ENCODE measurements around the gene DDX5.
"Not testable (repeated sequence)": the region's sequence is repeated elsewhere in the genome, so short reads cannot be mapped to it uniquely, and the experiment has no call there.

The DDX5 gene

DNA sequence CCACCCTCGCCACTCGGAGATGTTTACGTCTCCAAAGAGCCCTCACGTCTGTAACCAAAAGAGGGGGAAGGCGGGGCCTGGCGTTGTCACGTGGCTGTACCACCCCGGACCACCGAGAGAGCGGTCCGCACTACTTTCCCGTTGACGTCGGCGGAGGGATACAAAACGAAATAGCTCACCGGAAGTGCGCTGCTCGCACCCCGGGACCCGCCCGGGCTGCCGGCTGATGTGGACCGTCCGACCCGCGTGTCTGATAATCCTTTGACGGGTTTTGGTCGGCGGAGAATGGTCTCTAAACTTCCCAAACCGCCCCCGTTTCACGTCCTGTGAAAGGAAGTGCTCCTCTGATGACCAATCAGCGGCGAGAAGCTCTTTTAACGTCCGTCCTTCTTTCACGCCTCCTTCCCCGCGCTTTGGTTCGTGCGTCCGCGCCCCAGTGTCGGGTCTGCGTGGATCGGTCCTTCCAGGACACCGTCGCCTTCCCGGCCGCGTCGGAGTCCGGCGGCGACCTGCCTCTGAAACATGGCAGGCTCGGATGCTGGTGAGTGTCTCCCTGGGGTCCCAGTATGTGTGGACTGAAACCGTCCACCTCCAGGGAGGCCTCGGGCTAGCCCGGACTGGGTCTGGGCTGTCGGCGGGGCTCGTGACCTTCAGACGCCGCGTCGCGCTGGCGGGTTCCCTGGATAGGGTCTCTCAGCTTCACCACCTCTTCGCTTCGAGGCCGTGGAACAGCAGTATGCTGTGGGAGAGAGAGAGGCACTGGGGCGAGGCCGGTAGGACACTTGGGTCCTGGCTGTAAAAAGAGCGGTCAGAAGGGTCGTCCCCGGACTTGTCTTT is 705 bp upstream of the DDX5 start, which contains the start of gene CEP95:
Gene CEP95, plus strand, starts transcription at position 402 of the 837 bp plus-strand sequence. Its CDS starts 121 bp downstream, at position 523.
- DNase-seq = peak; percentile 99

- peak; percentile 45 for DNase-seq
Measured at GRCh38 chr17:64505340-64506200, 519 bp downstream of the DDX5 start.

GRCh38 chr17:64504769-64505339 is 1.2 kb downstream of the DDX5 start:
- DNase-seq = no peak

DNA sequence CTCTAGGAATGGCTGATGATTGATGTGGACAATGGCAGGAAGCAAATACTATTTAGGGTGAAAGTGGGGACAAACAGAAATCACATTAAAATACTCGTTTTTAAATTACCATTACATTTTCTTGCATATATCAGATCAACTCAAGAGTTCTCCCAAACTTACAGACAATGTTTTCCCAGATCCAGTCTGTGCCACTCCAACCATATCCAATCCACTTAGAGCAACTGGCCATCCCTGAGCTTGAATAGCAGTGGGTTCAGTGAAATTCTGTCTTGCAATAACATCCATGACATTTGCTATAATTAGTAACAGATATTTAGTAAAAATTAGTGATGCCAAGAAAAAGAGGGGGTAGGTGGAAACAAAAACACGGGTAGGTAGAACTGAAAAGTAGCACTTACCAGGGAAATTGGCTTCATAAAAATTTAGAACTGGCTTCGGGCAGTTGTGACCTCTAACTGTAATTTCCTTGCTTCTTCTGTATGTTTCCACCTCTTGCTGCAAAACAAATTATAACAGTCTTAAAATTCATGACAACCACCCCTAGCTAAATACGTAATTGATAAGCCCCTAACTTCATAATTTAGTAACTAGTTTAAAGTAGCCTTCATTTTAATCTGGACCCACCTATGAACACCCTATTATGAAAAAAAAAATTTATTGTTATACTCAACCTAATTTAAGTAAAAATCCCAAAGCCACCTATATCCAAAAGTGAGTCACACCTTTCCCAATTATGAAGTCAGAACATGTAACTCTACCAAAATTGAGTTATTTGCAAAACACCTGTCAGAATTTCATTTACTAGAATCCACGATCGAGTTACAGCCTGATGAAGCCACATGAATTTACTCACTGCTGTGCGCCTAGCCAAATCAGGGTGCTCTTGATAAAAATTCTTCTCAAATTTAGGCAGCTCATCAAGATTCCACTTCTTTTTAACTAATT is 2.0 kb downstream of the DDX5 start:
- no peak for DNase-seq

DNA sequence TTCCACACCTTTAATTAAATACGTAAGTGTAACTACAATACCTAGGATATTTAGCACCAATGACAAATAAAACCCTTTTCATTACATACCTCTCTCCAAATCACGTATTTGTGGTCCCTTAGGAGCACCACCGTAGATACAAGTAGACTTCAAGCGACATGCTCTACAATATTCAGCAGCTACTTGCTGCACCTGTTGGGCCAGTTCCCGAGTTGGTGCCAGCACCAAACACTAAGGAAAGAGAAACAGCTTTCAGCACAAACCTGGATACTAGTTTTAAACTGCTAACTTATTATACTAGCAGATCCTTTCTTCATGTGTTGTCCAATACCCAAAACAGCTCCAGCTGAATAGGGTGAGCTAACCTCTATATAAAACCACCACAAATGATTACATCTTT is 2.7 kb downstream of the DDX5 start:
- no peak for DNase-seq

DNA sequence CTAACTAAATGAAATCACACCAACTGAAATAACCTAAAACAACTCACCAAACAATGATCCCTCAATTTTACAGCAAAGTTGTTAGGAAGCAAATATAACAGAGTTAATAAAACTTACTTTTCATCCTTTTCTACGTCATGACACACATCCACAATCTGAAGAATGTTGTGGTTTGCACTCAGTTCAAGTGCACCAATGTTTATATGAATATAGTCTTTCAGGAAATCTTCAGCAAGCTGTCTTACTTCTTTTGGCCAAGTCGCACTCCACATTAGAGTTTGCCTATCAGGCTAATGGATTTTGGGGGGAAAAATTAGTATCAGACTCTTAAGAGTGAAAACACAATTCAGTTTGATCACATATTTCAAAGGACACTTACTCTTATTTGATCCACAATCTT is 3.3 kb downstream of the DDX5 start:
- DNase-seq = no peak

GRCh38 chr17:64502021-64502420 is 4.1 kb downstream of the DDX5 start:
- DNase-seq = no peak

- DNase-seq = no peak
Measured at GRCh38 chr17:64500862-64501765, 5.0 kb downstream of the DDX5 start.

DNA sequence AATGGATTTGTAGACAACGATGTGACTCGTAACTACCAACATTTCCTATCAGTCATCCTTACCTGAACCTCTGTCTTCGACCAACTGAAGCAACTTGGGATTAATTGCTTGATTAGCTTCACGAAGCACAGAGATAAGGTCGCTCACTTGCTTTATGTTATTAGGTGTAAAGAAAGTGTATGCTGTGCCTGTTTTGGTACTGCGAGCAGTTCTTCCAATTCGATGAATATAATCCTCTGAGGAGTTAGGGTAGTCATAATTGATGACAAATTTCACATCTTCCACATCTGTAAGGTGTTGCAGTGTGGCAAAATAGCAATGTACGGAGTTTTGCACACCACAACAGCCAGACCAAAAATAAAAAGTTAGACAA is 5.6 kb downstream of the DDX5 start:
- DNase-seq = no peak

- DNase-seq = no peak
Measured at GRCh38 chr17:64499805-64500486, 6.1 kb downstream of the DDX5 start.

DNA sequence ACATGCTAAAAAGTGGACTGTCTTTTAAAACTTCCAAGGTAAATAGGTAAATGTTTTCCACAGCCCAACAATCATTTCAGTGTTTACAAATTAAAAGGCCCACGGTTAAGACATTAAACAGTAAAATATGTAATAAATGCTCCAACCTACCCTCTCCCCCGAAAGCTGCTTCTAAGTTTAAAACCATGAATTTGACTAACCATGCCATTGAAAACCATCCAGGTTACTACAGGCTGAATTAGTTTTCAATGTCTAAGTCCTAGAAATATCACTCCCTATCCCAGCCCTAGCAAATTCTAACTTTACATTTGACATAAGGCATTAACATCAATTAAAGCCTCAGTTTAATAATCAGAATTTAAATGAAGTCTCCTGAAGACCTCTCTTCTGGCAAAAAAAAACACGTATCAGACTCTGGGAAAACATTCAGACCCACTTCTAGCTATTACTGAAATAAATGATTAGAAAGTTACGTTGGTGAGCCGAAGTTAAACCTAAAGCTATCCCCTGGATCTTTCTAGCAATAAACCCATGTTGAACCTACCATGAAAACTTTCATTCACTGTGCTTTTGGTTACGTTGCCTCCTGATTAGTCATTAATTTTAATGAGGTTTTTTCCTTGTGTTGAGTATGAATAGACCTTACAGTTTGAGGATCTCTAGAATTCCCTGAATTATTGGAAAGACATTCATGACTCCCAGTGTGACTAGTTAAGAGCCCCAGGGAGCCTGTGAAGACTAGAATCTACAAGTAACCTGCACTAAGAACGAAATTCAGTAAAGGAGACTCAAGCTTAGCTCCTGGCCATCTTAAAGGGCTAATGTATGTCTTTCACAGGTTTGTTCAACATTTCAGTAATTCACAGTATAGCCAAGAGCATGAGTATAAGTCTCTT is 7.5 kb downstream of the DDX5 start:
- DNase-seq = no peak

DNA sequence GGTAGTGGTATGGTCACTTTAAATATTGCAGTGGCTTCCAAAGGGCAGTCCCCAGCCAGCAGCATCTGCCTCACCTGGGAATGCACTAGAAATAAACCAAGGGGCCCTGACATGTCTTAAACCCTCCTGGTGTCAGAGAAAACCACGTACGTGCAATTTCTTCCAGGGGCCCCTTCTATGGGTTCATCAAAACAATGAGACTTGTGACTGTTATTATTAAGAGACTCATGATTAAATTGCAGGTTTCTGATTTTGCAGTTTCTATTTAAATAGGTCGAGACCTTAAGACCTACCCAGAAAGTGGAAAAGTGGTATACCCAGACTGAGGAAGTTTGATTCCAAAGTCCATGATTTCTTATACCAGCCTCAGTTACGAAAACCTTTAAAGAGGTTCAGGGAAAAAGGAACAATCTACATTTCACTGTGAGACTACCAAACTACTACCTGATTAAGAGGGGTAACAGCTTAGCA is 8.5 kb downstream of the DDX5 start:
- no peak for DNase-seq

DNA sequence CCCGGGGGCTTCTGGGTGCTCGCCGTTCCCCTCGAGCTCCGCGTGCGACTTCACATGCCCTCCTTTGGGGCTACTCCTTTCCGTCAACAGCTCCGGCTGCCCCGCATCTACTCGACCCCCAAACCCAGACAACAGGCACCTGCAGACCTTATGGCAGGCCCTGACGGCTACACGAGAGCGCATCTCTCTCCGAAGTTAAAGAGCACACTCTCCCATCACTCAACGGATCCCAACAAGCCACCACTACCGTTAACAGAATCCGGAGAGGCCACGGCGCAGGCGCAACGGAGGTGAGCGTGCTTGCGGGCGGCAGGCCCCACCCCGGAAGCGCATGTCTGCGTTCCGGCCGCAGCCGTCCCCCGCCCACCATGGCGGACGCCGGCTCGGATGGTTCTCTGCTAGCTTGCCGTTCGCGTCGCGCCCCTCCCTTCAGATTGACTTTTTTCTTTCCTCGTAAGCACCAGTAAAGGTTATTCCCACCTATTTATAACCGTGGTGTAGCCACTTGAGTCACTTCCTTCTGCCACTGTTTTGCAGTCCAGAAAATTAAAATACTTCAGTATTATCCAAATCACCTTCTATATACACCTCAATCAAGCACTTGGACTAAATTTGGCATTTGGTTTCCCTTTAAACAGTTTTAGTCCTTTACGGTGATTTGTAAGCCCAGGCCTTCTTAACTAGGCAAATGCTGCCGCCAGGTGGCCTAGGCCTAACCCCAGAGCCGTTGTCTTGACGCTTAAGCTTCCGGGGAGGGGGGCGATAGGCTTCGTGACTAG is 9.1 kb downstream of the DDX5 start, which contains the start of gene POLG2:
Gene POLG2, minus strand, starts transcription at position 269 of the 779 bp plus-strand sequence. Its CDS starts 86 bp downstream, at position 183.
- peak; percentile 64 for DNase-seq

- DNase-seq = no peak
Measured at GRCh38 chr17:64496348-64496785, 9.7 kb downstream of the DDX5 start.

DNA sequence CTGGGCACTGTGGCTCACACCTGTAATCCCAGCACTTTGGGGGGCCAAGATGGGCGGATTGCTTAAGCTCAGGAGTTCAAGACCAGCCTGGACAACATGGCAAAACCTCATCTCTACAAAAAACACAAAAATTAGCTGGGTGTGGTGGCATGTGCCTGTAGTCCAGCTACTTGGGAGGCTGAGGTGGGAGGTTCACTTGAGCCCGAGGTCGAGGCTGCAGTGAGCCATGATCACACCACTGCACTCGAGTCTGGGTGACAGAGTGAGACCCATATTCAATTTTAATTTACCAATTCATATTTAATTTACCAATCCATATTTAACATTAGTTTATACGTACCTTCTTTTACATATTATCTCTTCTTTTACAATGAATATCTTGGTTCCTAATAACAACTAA is 10.8 kb downstream of the DDX5 start:
- DNase-seq = not testable (repeated sequence)

DNA sequence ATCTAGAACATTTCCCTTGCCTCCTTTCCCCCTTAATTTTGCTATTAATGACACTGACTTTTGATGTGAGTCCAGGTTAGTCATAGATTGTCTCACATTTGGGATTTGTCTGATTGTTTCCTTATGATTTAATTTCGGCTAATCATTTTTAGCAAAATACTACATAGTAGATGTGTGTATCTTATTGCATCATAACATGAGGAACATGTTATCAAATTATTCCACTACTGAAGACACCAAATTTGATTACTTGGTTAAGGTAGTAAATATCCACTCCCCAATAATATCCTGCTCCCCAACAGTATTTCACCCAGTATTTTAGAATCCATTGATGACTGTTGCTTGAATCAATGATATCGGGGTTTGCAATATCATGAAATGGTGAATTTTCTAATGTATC is 12.0 kb downstream of the DDX5 start:
- no peak for DNase-seq

- no peak for DNase-seq
Measured at GRCh38 chr17:64492481-64493109, 13.5 kb downstream of the DDX5 start.

GRCh38 chr17:64491994-64492393 is 14.1 kb downstream of the DDX5 start:
- no peak for DNase-seq
